Smooth muscle cell (in vitro differentiated cells): ENCODE results near the gene AHNAK2. TPM values are rescaled to one million over a fixed set of nuclear protein-coding genes. Genes with fewer than 3 reads are reported as not detected.

Source experiments
- DNase-seq: peaks from one replicate; lab custom pipeline; 2025; ENCODE audit not compliant: unreplicated experiment; lab: John Stamatoyannopoulos, UW
- H2AFZ ChIP-seq: fragments of 200-600 bp; sonication (generic); 2 replicates; pipeline ENCODE4 v1.6.0; 2016; ENCODE audit warnings: antibody characterized with exemption, low read depth, mild to moderate bottlenecking
- H3F3A ChIP-seq: fragments of 200-600 bp; sonication (generic); 2 replicates; pipeline ENCODE4 v1.6.0; 2017; ENCODE audit warnings: antibody characterized with exemption, low read depth
- H3K27ac ChIP-seq: fragments of 200-600 bp; sonication (generic); 2 replicates; pipeline ENCODE4 v1.5.1; 2016; ENCODE audit warnings: low read depth, mild to moderate bottlenecking
- H3K27me3 ChIP-seq: fragments of 200-600 bp; sonication (generic); 2 replicates; pipeline ENCODE4 v1.6.1; 2016; ENCODE audit warnings: low read depth, mild to moderate bottlenecking
- H3K36me3 ChIP-seq: fragments of 200-600 bp; sonication (generic); 2 replicates; pipeline ENCODE4 v1.5.1; 2016; ENCODE audit warnings: low read depth
- H3K4me1 ChIP-seq: fragments of 200-600 bp; sonication (generic); 2 replicates; pipeline ENCODE4 v1.5.1; 2016; ENCODE audit warnings: low read depth
- H3K4me2 ChIP-seq: fragments of 200-600 bp; sonication (generic); 2 replicates; pipeline ENCODE4 v1.6.0; 2016; ENCODE audit warnings: mild to moderate bottlenecking
- H3K4me3 ChIP-seq: fragments of 200-600 bp; sonication (generic); 2 replicates; pipeline ENCODE4 v1.5.1; 2016; ENCODE audit warnings: mild to moderate bottlenecking
- H3K79me2 ChIP-seq: fragments of 200-600 bp; sonication (generic); 2 replicates; pipeline ENCODE4 v1.6.0; 2016; ENCODE audit warnings: low read depth, mild to moderate bottlenecking
- H3K9ac ChIP-seq: fragments of 200-600 bp; sonication (generic); 2 replicates; pipeline ENCODE4 v1.6.0; 2016; ENCODE audit warnings: low read depth
- H3K9me3 ChIP-seq: fragments of 200-600 bp; sonication (generic); replicated peaks from 2 replicates; pipeline ENCODE4 v1.5.1; 2016; ENCODE audit warnings: low read depth
- H4K20me1 ChIP-seq: fragments of 200-600 bp; sonication (generic); 2 replicates; pipeline ENCODE4 v1.6.0; 2016; ENCODE audit warnings: low read depth
- CTCF ChIP-seq: fragments of 200-600 bp; sonication (generic); IDR thresholded peaks from 2 replicates; pipeline ENCODE4 v1.5.1; 2017; ENCODE audit warnings: borderline replicate concordance, mild to moderate bottlenecking, antibody characterized with exemption; ENCODE audit not compliant: insufficient read depth, poor library complexity, severe bottlenecking
- WGBS: methylation state at CpG from one replicate; pipeline ENCODE4 v1.1.7; 2016; ENCODE audit warnings: low lambda C conversion rate; 5-methylcytosine and 5-hydroxymethylcytosine counted together
- polyA plus RNA-seq: library from polyadenylated mRNA; unstranded; fragments of >200 nt; fragmentation: Nextera tagmentation; extraction: Ambion mirVana; gene quantifications from 2 replicates; pipeline ENCODE4 v1.2.1, GENCODE V29; 2016
- total RNA-seq: library from RNA; depleted of rRNA; stranded (reverse); fragments of >200 nt; gene quantifications from 2 replicates; pipeline ENCODE4 v1.2.3, GENCODE V29; 2014

AHNAK2 gene
- total and polyA plus RNA-seq, 2 experiments from 2014 or later, result 10.3 to 53.8 TPM

- no peak overlapping the region for H3K4me3 ChIP-seq
- H2AFZ ChIP-seq, result no peak overlapping the region
- H3F3A ChIP-seq, result no peaks in the 10 kb centered on the region
- peaks cover under 1% of the 10 kb centered on the region for H3K4me1 ChIP-seq
- no peaks in the 10 kb centered on the region for H3K27me3 ChIP-seq
- no peak for DNase-seq
- no peak overlapping the region for H3K9ac ChIP-seq
- peaks cover 67% of the 10 kb centered on the region for H4K20me1 ChIP-seq
- no peaks in the 10 kb centered on the region for H3K9me3 ChIP-seq
- H3K36me3 ChIP-seq, result no peaks in the 10 kb centered on the region
- no peak overlapping the region for H3K4me2 ChIP-seq
- TF ChIP-seq CTCF, result no peak
- WGBS, result 80% methylated on average over 14 of the region's 17 CpGs
- peaks cover 59% of the 10 kb centered on the region for H3K79me2 ChIP-seq
- H3K27ac ChIP-seq, result no peak overlapping the region
Observed at GRCh38 chr14:105010891-105011291, 32.7 kb upstream of the AHNAK2 start.

- no peak for TF ChIP-seq CTCF
- Histone ChIP-seq H2AFZ (no peak overlapping the region), H3K4me3 (no peak overlapping the region), H3K9me3 (no peaks in the 10 kb centered on the region), H3K4me2 (no peak overlapping the region), H4K20me1 (peaks cover 59% of the 10 kb centered on the region), H3F3A (no peaks in the 10 kb centered on the region), H3K79me2 (peaks cover 51% of the 10 kb centered on the region), H3K27me3 (no peaks in the 10 kb centered on the region), H3K36me3 (no peaks in the 10 kb centered on the region), H3K27ac (no peak overlapping the region), H3K9ac (no peak overlapping the region), H3K4me1 (no peaks in the 10 kb centered on the region)
- DNase-seq, result no peak
- 95% methylated on average over 4 of the region's 4 CpGs for WGBS
Observed at GRCh38 chr14:105010106-105010505, 31.9 kb upstream of the AHNAK2 start.

GRCh38 chr14:105007593-105008264, 29.6 kb upstream of the AHNAK2 start:
- Histone ChIP-seq H3K27ac (no peak overlapping the region), H3K4me2 (no peak overlapping the region), H3K36me3 (no peaks in the 10 kb centered on the region), H3K4me1 (no peaks in the 10 kb centered on the region), H3K9me3 (no peaks in the 10 kb centered on the region), H3F3A (no peaks in the 10 kb centered on the region), H4K20me1 (peaks cover 35% of the 10 kb centered on the region), H2AFZ (no peak overlapping the region), H3K79me2 (peaks cover 27% of the 10 kb centered on the region), H3K27me3 (no peaks in the 10 kb centered on the region), H3K4me3 (no peak overlapping the region), H3K9ac (no peak overlapping the region)
- TF ChIP-seq CTCF, result no peak
- WGBS, result 97% methylated on average over 18 of the region's 19 CpGs
- no peak for DNase-seq
